Measurements from ENCODE around the gene KLF15. TPM values are rescaled to one million over a fixed set of nuclear protein-coding genes. Genes with fewer than 3 reads are reported as not detected.
A peak's percentile ranks its signal among the peaks of the same experiment; 100 is the strongest.

KLF15 gene
- total and polyA plus RNA-seq, 2 donors from 2014 or later = 22.9 to 30.0 TPM

GRCh38 chr3:126377211-126377610 is 20.0 kb upstream of the KLF15 start:
- FAIRE-seq (no peak), DNase-seq (no peak)
- no peak for TF ChIP-seq CTCF (IDR thresholded peaks at IDR 0.05; ENCODE audit: borderline replicate concordance, extremely low read depth, insufficient read depth)
- Histone ChIP-seq H3K27ac (ENCODE audit: low read depth in 2 of 2, low read length in 2 of 2) (no peak overlapping the region), H3K9me3 (ENCODE audit: control insufficient read depth in 2 of 3, insufficient read depth in 1 of 3, low read length in 3 of 3) (no peaks in the 10 kb centered on the region), H3K4me1 (ENCODE audit: control insufficient read depth in 2 of 3, insufficient read depth in 2 of 3, low read depth in 1 of 3, low read length in 3 of 3) (peaks cover 0 to 12% (median 9%) of the 10 kb centered on the region in 3 donors), H3K36me3 (ENCODE audit: control insufficient read depth in 2 of 3, insufficient read depth in 3 of 3, low read length in 3 of 3) (no peaks in the 10 kb centered on the region), H3K9ac (ENCODE audit: low read length in 3 of 3) (no peak overlapping the region), H3K4me3 (ENCODE audit: low read length in 3 of 3) (no peak overlapping the region), H3K27me3 (ENCODE audit: control insufficient read depth, insufficient read depth, low read length) (no peaks in the 10 kb centered on the region)
- intact Hi-C loops (cut with DNase I) = loop anchor here (10.0 kb wide), 1 partner anchor 252 kb away; no protein-coding TSS in a partner anchor

DNA sequence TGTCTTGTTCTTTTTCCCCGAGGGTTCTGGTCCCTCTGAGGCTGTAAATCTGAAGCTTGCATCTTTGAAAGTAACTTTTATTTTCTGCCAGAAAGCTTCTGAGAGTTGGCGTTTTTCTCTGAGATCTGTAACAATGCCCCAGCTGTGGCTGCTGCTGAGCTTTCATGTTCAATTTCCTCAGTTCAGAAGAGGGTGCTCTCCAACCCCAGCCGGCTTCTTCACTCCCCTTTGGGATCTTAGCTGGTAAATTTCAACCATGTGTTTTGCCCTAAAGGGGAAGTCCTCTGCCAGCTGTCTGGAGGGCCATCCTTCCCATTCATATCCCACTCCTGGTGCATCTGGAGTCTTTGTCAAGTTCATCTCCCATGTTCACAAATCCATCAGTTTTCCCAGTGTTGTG is 19.2 kb upstream of the KLF15 start:
- Histone ChIP-seq H3K9ac (ENCODE audit: low read length in 3 of 3) (no peak overlapping the region), H3K4me1 (ENCODE audit: control insufficient read depth in 2 of 3, insufficient read depth in 2 of 3, low read depth in 1 of 3, low read length in 3 of 3) (peaks cover 0 to 14% (median 9%) of the 10 kb centered on the region in 3 donors), H3K4me3 (ENCODE audit: low read length in 3 of 3) (no peak overlapping the region), H3K9me3 (ENCODE audit: control insufficient read depth in 2 of 3, insufficient read depth in 1 of 3, low read length in 3 of 3) (no peaks in the 10 kb centered on the region), H3K27me3 (ENCODE audit: control insufficient read depth, insufficient read depth, low read length) (no peaks in the 10 kb centered on the region), H3K27ac (ENCODE audit: low read depth in 2 of 2, low read length in 2 of 2) (no peak overlapping the region), H3K36me3 (ENCODE audit: control insufficient read depth in 2 of 3, insufficient read depth in 3 of 3, low read length in 3 of 3) (no peaks in the 10 kb centered on the region)
- FAIRE-seq = no peak
- intact Hi-C loops (cut with DNase I) = loop anchor here (10.0 kb wide), 1 partner anchor 252 kb away; no protein-coding TSS in a partner anchor
- DNase-seq = peak in 1 of 5 donors; percentile 67
- TF ChIP-seq CTCF (IDR thresholded peaks at IDR 0.05; ENCODE audit: borderline replicate concordance, extremely low read depth, insufficient read depth) = no peak

GRCh38 chr3:126375835-126376331 is 18.7 kb upstream of the KLF15 start:
- Histone ChIP-seq H3K4me1 (ENCODE audit: control insufficient read depth in 2 of 3, insufficient read depth in 2 of 3, low read depth in 1 of 3, low read length in 3 of 3) (peaks cover 0 to 14% (median 9%) of the 10 kb centered on the region in 3 donors), H3K9ac (ENCODE audit: low read length in 3 of 3) (no peak overlapping the region), H3K27ac (ENCODE audit: low read depth in 2 of 2, low read length in 2 of 2) (no peak overlapping the region), H3K36me3 (ENCODE audit: control insufficient read depth in 2 of 3, insufficient read depth in 3 of 3, low read length in 3 of 3) (no peaks in the 10 kb centered on the region), H3K27me3 (ENCODE audit: control insufficient read depth, insufficient read depth, low read length) (no peaks in the 10 kb centered on the region), H3K4me3 (ENCODE audit: low read length in 3 of 3) (no peak overlapping the region), H3K9me3 (ENCODE audit: control insufficient read depth in 2 of 3, insufficient read depth in 1 of 3, low read length in 3 of 3) (no peaks in the 10 kb centered on the region)
- no peak for TF ChIP-seq CTCF (IDR thresholded peaks at IDR 0.05; ENCODE audit: borderline replicate concordance, extremely low read depth, insufficient read depth)
- intact Hi-C loops (cut with DNase I) = loop anchor here (10.0 kb wide), 1 partner anchor 251 kb away; no protein-coding TSS in a partner anchor
- DNase-seq (peak in 2 of 5 donors; percentile 52 to 77), FAIRE-seq (no peak)

All from kidney (tissue), 14 donors.